ENCODE measurements around the gene APCDD1L. TPM values are rescaled to one million over a fixed set of nuclear protein-coding genes. Genes with fewer than 3 reads are reported as not detected.
"Not testable (repeated sequence)": the region's sequence is repeated elsewhere in the genome, so short reads cannot be mapped to it uniquely, and the experiment has no call there.

APCDD1L gene
- polyA plus RNA-seq, 4 donors: 0.10 to 0.46 TPM; not detected in 2

DNA sequence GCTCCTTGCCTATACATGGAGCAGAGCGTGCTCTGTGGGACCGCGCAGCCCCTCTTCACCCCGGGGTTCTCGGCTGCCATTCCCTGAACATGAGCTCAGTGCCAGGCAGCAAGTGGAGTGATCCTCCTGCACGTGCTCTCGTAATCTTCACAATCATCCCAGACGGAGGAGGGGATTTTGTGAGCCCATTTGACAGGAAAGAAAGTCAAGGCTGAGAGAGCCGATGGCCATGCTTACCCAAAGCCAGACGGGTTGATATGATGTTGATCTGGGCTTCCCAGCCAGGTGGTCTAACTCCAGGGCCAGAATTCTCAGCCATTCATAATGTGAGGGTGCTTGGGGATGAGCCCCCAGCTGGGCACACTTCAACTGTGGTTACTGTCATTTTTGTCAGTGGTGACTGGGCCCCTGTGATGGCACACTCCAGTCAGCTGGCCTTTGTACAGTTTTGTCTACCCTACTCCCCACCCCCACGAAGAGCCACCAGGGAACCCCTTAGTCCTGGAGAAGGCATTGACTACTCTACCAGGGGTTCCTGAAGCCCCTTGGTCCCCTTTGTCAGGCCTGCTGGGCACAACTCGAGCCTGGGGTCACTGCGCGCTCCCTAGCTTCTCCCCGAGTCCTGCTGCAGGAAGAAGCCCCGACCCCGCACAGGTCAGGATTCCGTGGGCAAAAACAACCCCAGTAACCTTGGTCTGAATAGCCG lies 1.5 kb downstream of the APCDD1L start:
- WGBS, 3 donors: 59 to 63% (median 61%) methylated on average over 19 of the region's 19 CpGs
- DNase-seq: no peak
- no peak overlapping the region for H3K4me3 ChIP-seq (ENCODE audit: low read depth in 1 of 3, low read length in 3 of 3)
- H3K9me3 ChIP-seq (ENCODE audit: control insufficient read depth in 2 of 2, insufficient read depth in 1 of 2, low read depth in 1 of 2, low read length in 1 of 2): no peaks in the 10 kb centered on the region
- H3K27ac ChIP-seq (ENCODE audit: low read depth in 1 of 3, low read length in 2 of 3): no peak overlapping the region
- peaks cover 7 to 36% (median 18%) of the 10 kb centered on the region in 3 donors for H3K27me3 ChIP-seq (ENCODE audit: control insufficient read depth in 3 of 3, insufficient read depth in 3 of 3, low read length in 3 of 3)
- no peak for FAIRE-seq
- no peaks in the 10 kb centered on the region for H3K4me1 ChIP-seq (ENCODE audit: control insufficient read depth in 3 of 3, insufficient read depth in 2 of 3, low read depth in 1 of 3, low read length in 2 of 3)
- H3K36me3 ChIP-seq (ENCODE audit: control insufficient read depth in 3 of 3, insufficient read depth in 2 of 3, low read depth in 1 of 3, low read length in 3 of 3): no peaks in the 10 kb centered on the region

DNA sequence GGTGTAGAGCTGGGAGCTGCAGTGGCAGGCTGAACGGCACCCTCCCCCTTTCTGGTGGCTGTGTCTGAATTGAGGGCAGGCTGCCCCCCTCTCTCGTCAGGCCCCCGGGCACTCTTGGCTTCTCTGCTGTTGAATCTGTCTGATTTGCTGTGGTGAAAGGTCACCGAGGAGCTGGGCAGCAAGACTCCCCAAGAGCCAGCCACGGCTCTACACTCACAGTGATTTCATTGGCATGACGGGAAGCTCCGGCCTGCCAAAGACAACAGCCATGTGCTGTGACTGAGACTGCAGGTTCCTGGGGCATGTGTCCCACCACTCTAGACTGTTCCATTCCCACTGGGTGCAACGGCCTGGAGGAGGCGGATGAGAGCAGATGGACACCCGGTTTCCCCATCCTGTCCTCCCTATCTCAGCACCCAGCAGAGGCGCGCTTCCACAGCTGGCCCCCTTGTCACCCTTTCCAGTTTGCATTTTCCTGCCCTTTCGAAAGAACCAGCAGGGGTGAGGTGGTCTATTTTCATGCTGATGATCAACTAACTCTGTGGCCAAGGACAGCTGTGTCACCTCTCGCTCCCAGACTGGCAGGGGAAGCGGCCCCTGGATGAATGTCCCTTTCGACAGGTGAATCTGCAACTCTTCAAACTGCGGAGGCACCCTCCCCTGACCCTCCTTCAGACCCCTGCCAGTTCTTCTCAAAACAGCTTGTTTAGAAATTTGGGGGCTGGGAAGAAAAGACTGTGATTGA lies 2.2 kb downstream of the APCDD1L start:
- H3K4me1 ChIP-seq (ENCODE audit: control insufficient read depth in 3 of 3, insufficient read depth in 2 of 3, low read depth in 1 of 3, low read length in 2 of 3): no peaks in the 10 kb centered on the region
- DNase-seq: no peak
- 59 to 62% (median 61%) methylated on average over 17 of the region's 17 CpGs for WGBS, 3 donors
- peaks cover 7 to 36% (median 18%) of the 10 kb centered on the region in 3 donors for H3K27me3 ChIP-seq (ENCODE audit: control insufficient read depth in 3 of 3, insufficient read depth in 3 of 3, low read length in 3 of 3)
- FAIRE-seq: no peak
- no peak overlapping the region for H3K27ac ChIP-seq (ENCODE audit: low read depth in 1 of 3, low read length in 2 of 3)
- no peaks in the 10 kb centered on the region for H3K9me3 ChIP-seq (ENCODE audit: control insufficient read depth in 2 of 2, insufficient read depth in 1 of 2, low read depth in 1 of 2, low read length in 1 of 2)
- H3K4me3 ChIP-seq (ENCODE audit: low read depth in 1 of 3, low read length in 3 of 3): no peak overlapping the region
- H3K36me3 ChIP-seq (ENCODE audit: control insufficient read depth in 3 of 3, insufficient read depth in 2 of 3, low read depth in 1 of 3, low read length in 3 of 3): no peaks in the 10 kb centered on the region

DNA sequence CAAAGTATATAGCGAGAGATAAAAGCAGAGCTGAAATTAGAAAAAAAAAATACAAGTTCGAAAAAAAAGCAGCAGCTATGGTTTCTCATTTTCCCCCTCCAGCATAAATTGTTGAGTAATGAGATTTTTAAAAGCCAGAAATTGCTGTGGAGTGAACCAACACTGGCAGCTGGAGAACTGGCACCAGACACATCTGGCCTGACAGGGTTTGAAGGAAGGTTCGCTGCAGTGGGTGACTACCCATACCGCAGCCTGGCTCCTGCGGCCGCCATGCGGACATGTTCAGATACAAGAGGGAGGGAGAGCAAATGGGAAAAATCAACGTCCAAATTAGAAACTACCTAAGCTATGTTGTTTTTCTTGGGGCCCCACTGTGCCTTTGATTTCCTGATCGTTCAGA lies 3.3 kb downstream of the APCDD1L start:
- DNase-seq (no peak), FAIRE-seq (no peak)
- Histone ChIP-seq H3K36me3 (ENCODE audit: control insufficient read depth in 3 of 3, insufficient read depth in 2 of 3, low read depth in 1 of 3, low read length in 3 of 3) (no peaks in the 10 kb centered on the region), H3K4me1 (ENCODE audit: control insufficient read depth in 3 of 3, insufficient read depth in 2 of 3, low read depth in 1 of 3, low read length in 2 of 3) (no peaks in the 10 kb centered on the region), H3K9me3 (ENCODE audit: control insufficient read depth in 2 of 2, insufficient read depth in 1 of 2, low read depth in 1 of 2, low read length in 1 of 2) (peaks cover 0 to 4% of the 10 kb centered on the region in 2 donors), H3K27ac (ENCODE audit: low read depth in 1 of 3, low read length in 2 of 3) (no peak overlapping the region), H3K27me3 (ENCODE audit: control insufficient read depth in 3 of 3, insufficient read depth in 3 of 3, low read length in 3 of 3) (peaks cover 7 to 36% (median 18%) of the 10 kb centered on the region in 3 donors), H3K4me3 (ENCODE audit: low read depth in 1 of 3, low read length in 3 of 3) (no peak overlapping the region)
- 72 to 80% (median 74%) methylated on average over 9 of the region's 9 CpGs for WGBS, 3 donors

DNA sequence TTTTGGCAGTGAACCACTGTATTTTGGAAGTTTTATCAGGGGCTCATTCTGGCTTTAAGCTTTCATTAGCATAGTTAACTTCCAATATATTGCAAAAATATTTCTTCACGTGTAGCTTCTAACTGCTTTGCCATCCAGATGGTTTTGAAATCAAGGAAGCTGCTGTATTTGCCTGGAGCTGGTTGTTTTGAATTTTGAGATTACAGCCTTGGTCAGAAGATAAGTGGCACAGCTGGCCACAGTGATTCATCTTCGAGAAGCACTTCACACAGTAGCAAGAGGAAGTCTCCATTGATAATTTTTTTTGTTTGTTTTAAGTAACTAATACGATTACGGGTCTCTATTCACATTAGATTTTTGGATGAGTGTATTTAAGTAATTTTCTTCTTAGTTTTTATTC lies 3.8 kb downstream of the APCDD1L start:
- H3K4me1 ChIP-seq (ENCODE audit: control insufficient read depth in 3 of 3, insufficient read depth in 2 of 3, low read depth in 1 of 3, low read length in 2 of 3): no peaks in the 10 kb centered on the region
- peaks cover 7 to 36% (median 18%) of the 10 kb centered on the region in 3 donors for H3K27me3 ChIP-seq (ENCODE audit: control insufficient read depth in 3 of 3, insufficient read depth in 3 of 3, low read length in 3 of 3)
- DNase-seq: no peak
- FAIRE-seq: no peak
- WGBS, 3 donors: 10 to 22% (median 16%) methylated on average over 4 of the region's 4 CpGs
- no peaks in the 10 kb centered on the region for H3K36me3 ChIP-seq (ENCODE audit: control insufficient read depth in 3 of 3, insufficient read depth in 2 of 3, low read depth in 1 of 3, low read length in 3 of 3)
- H3K4me3 ChIP-seq (ENCODE audit: low read depth in 1 of 3, low read length in 3 of 3): no peak overlapping the region
- H3K27ac ChIP-seq (ENCODE audit: low read depth in 1 of 3, low read length in 2 of 3): no peak overlapping the region
- H3K9me3 ChIP-seq (ENCODE audit: control insufficient read depth in 2 of 2, insufficient read depth in 1 of 2, low read depth in 1 of 2, low read length in 1 of 2): peaks cover 0 to 9% of the 10 kb centered on the region in 2 donors

DNA sequence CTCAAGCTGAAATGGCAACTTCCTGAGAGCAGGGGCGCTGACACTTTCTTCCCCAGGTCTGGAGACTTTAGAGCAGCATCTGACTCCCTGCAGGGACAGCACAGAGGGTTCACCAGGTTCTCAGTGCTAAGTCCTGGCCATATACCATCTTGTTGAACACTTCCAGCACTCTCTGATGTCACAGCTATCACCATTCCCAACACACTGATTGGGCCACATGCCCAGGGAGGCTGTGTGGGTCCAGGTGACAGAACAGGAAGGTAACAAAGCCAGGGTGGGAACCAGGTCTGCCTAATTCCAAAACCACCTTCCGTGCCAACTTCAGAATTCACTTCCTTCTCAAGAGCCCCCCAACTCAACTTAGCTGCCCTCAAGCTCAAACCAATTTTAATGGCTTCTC lies 4.3 kb downstream of the APCDD1L start:
- WGBS, 3 donors: 81 to 87% (median 82%) methylated on average over 2 of the region's 2 CpGs
- FAIRE-seq (no peak), DNase-seq (no peak)
- Histone ChIP-seq H3K9me3 (ENCODE audit: control insufficient read depth in 2 of 2, insufficient read depth in 1 of 2, low read depth in 1 of 2, low read length in 1 of 2) (peaks cover 0 to 14% of the 10 kb centered on the region in 2 donors), H3K4me1 (ENCODE audit: control insufficient read depth in 3 of 3, insufficient read depth in 2 of 3, low read depth in 1 of 3, low read length in 2 of 3) (no peaks in the 10 kb centered on the region), H3K4me3 (ENCODE audit: low read depth in 1 of 3, low read length in 3 of 3) (no peak overlapping the region), H3K36me3 (ENCODE audit: control insufficient read depth in 3 of 3, insufficient read depth in 2 of 3, low read depth in 1 of 3, low read length in 3 of 3) (no peaks in the 10 kb centered on the region), H3K27ac (ENCODE audit: low read depth in 1 of 3, low read length in 2 of 3) (no peak overlapping the region), H3K27me3 (ENCODE audit: control insufficient read depth in 3 of 3, insufficient read depth in 3 of 3, low read length in 3 of 3) (peaks cover 7 to 33% (median 18%) of the 10 kb centered on the region in 3 donors)

DNA sequence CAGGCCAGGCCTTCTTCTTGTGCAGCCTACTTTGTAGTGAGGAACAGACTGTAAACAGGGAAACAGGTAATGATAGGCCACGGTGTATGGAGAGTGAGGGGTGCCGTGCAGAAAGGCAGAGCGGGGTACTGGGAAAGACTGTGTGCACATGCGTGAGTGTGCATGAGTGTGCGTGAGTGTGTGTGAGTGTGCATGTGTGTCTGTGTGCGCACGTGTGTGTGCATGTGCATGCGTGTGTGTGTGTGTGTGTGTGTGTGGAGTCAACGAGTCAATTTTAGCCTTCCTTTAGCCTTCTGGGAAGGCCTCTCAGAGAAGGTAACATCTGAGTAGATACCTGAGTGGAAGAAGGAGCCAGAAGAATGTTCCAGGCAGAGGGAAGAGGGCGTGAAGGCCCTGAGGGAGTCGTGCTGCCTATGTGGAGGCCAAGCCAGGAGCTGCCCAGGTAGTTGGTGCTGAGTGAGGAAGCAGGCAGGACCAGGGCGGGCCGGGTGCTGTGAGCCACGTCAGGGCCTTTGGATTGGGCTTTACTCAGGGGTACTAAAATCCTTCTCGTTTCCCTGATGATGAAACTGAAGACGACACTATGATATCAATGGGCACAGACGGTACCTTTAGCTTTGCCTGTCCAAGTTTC lies 6.3 kb downstream of the APCDD1L start:
- H3K36me3 ChIP-seq (ENCODE audit: control insufficient read depth in 3 of 3, insufficient read depth in 2 of 3, low read depth in 1 of 3, low read length in 3 of 3): no peaks in the 10 kb centered on the region
- peaks cover 3 to 33% of the 10 kb centered on the region in 2 donors for H3K9me3 ChIP-seq (ENCODE audit: control insufficient read depth in 2 of 2, insufficient read depth in 1 of 2, low read depth in 1 of 2, low read length in 1 of 2)
- peaks cover 0 to 15% (median 9%) of the 10 kb centered on the region in 3 donors for H3K27me3 ChIP-seq (ENCODE audit: control insufficient read depth in 3 of 3, insufficient read depth in 3 of 3, low read length in 3 of 3)
- DNase-seq (no peak), FAIRE-seq (no peak)
- no peak overlapping the region for H3K4me3 ChIP-seq (ENCODE audit: low read depth in 1 of 3, low read length in 3 of 3)
- H3K27ac ChIP-seq (ENCODE audit: low read depth in 1 of 3, low read length in 2 of 3): no peak overlapping the region
- WGBS, 3 donors: 89 to 90% (median 89%) methylated on average over 17 of the region's 17 CpGs
- H3K4me1 ChIP-seq (ENCODE audit: control insufficient read depth in 3 of 3, insufficient read depth in 2 of 3, low read depth in 1 of 3, low read length in 2 of 3): no peaks in the 10 kb centered on the region

DNA sequence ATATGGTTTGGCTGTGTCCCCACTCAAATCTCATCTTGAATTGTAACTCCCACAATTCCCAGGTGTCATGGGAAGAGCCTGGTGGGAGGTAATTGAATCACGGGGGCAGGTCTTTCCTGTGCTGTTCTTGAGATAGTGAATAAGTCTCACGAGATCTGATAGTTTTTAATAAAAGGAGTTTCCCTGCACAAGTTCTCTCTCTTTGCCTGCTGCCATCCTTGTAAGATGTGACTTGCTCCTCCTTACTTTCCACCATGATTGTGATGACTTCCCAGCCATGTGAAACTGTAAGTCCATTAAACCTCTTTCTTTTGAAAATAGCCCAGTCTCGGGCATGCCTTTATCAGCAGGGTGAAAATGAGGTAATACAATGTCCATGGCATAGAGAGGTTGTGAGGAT lies 8.2 kb downstream of the APCDD1L start:
- not testable (repeated sequence) for FAIRE-seq; H3K27ac ChIP-seq (ENCODE audit: low read depth in 1 of 3, low read length in 2 of 3); DNase-seq; H3K36me3 ChIP-seq (ENCODE audit: control insufficient read depth in 3 of 3, insufficient read depth in 2 of 3, low read depth in 1 of 3, low read length in 3 of 3); H3K27me3 ChIP-seq (ENCODE audit: control insufficient read depth in 3 of 3, insufficient read depth in 3 of 3, low read length in 3 of 3); H3K4me3 ChIP-seq (ENCODE audit: low read depth in 1 of 3, low read length in 3 of 3); H3K4me1 ChIP-seq (ENCODE audit: control insufficient read depth in 3 of 3, insufficient read depth in 2 of 3, low read depth in 1 of 3, low read length in 2 of 3)
- peaks cover 3 to 43% of the 10 kb centered on the region in 2 donors for H3K9me3 ChIP-seq (ENCODE audit: control insufficient read depth in 2 of 2, insufficient read depth in 1 of 2, low read depth in 1 of 2, low read length in 1 of 2)
- 80 to 84% (median 83%) methylated on average over 3 of the region's 3 CpGs for WGBS, 3 donors

DNA sequence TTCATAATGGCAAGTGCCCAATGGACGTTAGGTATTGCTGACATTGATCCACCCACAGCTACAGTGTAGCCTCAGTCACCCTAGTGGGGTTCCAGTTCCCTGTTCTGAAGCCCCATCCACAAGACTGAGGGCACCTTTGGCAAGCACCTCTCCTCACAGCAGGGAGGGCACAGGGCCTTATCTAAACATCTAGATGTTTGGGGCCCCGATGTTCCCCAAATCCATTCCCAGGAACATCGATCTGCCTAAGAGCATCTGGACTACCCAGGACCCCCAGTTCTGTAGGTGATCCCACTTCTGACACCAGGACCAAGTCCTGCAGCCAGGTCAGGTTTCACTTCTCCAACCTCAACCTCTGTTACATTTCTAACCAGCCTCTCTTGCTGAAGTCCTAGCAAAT lies 10.6 kb downstream of the APCDD1L start:
- WGBS, 3 donors: 79 to 85% (median 81%) methylated on average over 3 of the region's 3 CpGs
- Histone ChIP-seq H3K4me1 (ENCODE audit: control insufficient read depth in 3 of 3, insufficient read depth in 2 of 3, low read depth in 1 of 3, low read length in 2 of 3) (no peaks in the 10 kb centered on the region), H3K27me3 (ENCODE audit: control insufficient read depth in 3 of 3, insufficient read depth in 3 of 3, low read length in 3 of 3) (no peaks in the 10 kb centered on the region), H3K27ac (ENCODE audit: low read depth in 1 of 3, low read length in 2 of 3) (no peak overlapping the region), H3K4me3 (ENCODE audit: low read depth in 1 of 3, low read length in 3 of 3) (no peak overlapping the region), H3K9me3 (ENCODE audit: control insufficient read depth in 2 of 2, insufficient read depth in 1 of 2, low read depth in 1 of 2, low read length in 1 of 2) (peaks cover 3 to 49% of the 10 kb centered on the region in 2 donors), H3K36me3 (ENCODE audit: control insufficient read depth in 3 of 3, insufficient read depth in 2 of 3, low read depth in 1 of 3, low read length in 3 of 3) (no peaks in the 10 kb centered on the region)
- FAIRE-seq (no peak), DNase-seq (no peak)
